Measurements from ENCODE around the gene FADD. TPM values are rescaled to one million over a fixed set of nuclear protein-coding genes. Genes with fewer than 3 reads are reported as not detected.

FADD gene
- total RNA-seq, 1 donor from 2014 or later: 24.0 TPM

- H3K4me1 Mint-ChIP-seq (ENCODE audit: unreplicated experiment): peaks cover 7% of the 10 kb centered on the region
- DNase-seq (ENCODE audit: extremely low spot score, unreplicated experiment): no peak
- H3K4me3 Mint-ChIP-seq: no peak overlapping the region
- H3K9me3 Mint-ChIP-seq: no peaks in the 10 kb centered on the region
- H3K27me3 Mint-ChIP-seq: peaks cover 3% of the 10 kb centered on the region
- H3K27ac Mint-ChIP-seq: no peak overlapping the region
- no peak for TF ChIP-seq CTCF (conservative IDR thresholded peaks at IDR 0.05)
- H3K36me3 Mint-ChIP-seq: no peaks in the 10 kb centered on the region
Measured at GRCh38 chr11:70168405-70168754, 34.7 kb upstream of the FADD start.

GRCh38 chr11:70169127-70169526 is 34.0 kb upstream of the FADD start:
- Mint-ChIP-seq H3K4me3 (no peak overlapping the region), H3K4me1 (ENCODE audit: unreplicated experiment) (peaks cover 7% of the 10 kb centered on the region), H3K36me3 (no peaks in the 10 kb centered on the region), H3K27me3 (peaks cover 3% of the 10 kb centered on the region), H3K27ac (no peak overlapping the region), H3K9me3 (no peaks in the 10 kb centered on the region)
- TF ChIP-seq CTCF (conservative IDR thresholded peaks at IDR 0.05): no peak
- DNase-seq (ENCODE audit: extremely low spot score, unreplicated experiment): no peak

DNA sequence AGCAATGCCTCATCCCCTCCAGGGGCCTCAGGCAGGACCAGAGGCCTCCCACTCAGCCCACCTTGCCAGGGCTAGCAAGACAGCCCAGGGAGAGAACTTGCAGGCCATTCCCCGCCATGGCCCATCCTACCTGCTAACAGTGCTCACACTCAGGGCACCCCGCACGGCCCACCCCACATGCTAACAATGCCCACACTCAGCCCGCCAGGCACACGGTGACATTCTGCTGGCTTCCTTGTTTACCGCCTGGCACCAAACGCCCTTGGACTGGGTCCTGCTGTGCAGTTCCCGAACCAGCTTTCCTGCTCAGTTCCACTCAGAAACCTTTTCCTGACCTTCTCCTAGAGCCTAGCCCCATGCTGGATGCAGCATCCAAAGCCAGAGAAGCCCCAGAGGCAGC is 33.5 kb upstream of the FADD start:
- peaks cover 3% of the 10 kb centered on the region for H3K27me3 Mint-ChIP-seq
- H3K4me1 Mint-ChIP-seq (ENCODE audit: unreplicated experiment): peaks cover 7% of the 10 kb centered on the region
- H3K27ac Mint-ChIP-seq: no peak overlapping the region
- no peak for TF ChIP-seq CTCF (conservative IDR thresholded peaks at IDR 0.05)
- H3K36me3 Mint-ChIP-seq: no peaks in the 10 kb centered on the region
- no peaks in the 10 kb centered on the region for H3K9me3 Mint-ChIP-seq
- DNase-seq (ENCODE audit: extremely low spot score, unreplicated experiment): no peak
- no peak overlapping the region for H3K4me3 Mint-ChIP-seq

- Mint-ChIP-seq H3K9me3 (no peaks in the 10 kb centered on the region), H3K4me3 (no peak overlapping the region), H3K27me3 (peaks cover 3% of the 10 kb centered on the region), H3K4me1 (ENCODE audit: unreplicated experiment) (peaks cover 7% of the 10 kb centered on the region), H3K36me3 (no peaks in the 10 kb centered on the region), H3K27ac (no peak overlapping the region)
- no peak for DNase-seq (ENCODE audit: extremely low spot score, unreplicated experiment)
- TF ChIP-seq CTCF (conservative IDR thresholded peaks at IDR 0.05): no peak
Measured at GRCh38 chr11:70170596-70171210, 32.4 kb upstream of the FADD start.

GRCh38 chr11:70173018-70173417 is 30.1 kb upstream of the FADD start:
- Mint-ChIP-seq H3K36me3 (no peaks in the 10 kb centered on the region), H3K27ac (no peak overlapping the region), H3K9me3 (no peaks in the 10 kb centered on the region), H3K27me3 (peaks cover 3% of the 10 kb centered on the region), H3K4me1 (ENCODE audit: unreplicated experiment) (peaks cover 7% of the 10 kb centered on the region), H3K4me3 (no peak overlapping the region)
- TF ChIP-seq CTCF (conservative IDR thresholded peaks at IDR 0.05): no peak
- DNase-seq (ENCODE audit: extremely low spot score, unreplicated experiment): no peak

All from type B pancreatic cell (in vitro differentiated cells).